ENCODE measurements around the gene TBC1D14.

GRCh38 chr4:6957994-6958393 lies 48.4 kb downstream of the TBC1D14 start:
- TF ChIP-seq POLR2A (IDR thresholded peaks at IDR 0.05; ENCODE audit: low read length) (no peak), GATA1 (IDR thresholded peaks at IDR 0.05; ENCODE audit: low read depth, low read length) (no peak)

Measured in erythroblast (primary cell).